ENCODE measurements around the gene TMEM43. TPM values are rescaled to one million over a fixed set of nuclear protein-coding genes. Genes with fewer than 3 reads are reported as not detected.

TMEM43 gene
- total RNA-seq, 1 experiment from 2014 or later, result 36.7 TPM

- H4K8ac ChIP-seq (replicated peaks; ENCODE audit: insufficient read length, low read depth, low read length), result no peak overlapping the region
- no peak overlapping the region for H3K9ac ChIP-seq (ENCODE audit: extremely low read depth, insufficient read length, low read length)
- no peak overlapping the region for H2BK20ac ChIP-seq (ENCODE audit: low read depth, low read length, poor library complexity, severe bottlenecking)
- no peak overlapping the region for H3K27ac ChIP-seq (ENCODE audit: insufficient read length, low read depth, low read length)
- no peak overlapping the region for H4K5ac ChIP-seq (ENCODE audit: insufficient read length, low read depth, low read length)
- no peak overlapping the region for H2BK120ac ChIP-seq (ENCODE audit: low read depth, low read length, poor library complexity, severe bottlenecking)
- H4K20me1 ChIP-seq (ENCODE audit: control insufficient read depth, insufficient read depth, insufficient read length), result no peaks in the 10 kb centered on the region
- H2AFZ ChIP-seq (ENCODE audit: low read length), result no peak overlapping the region
- no peaks in the 10 kb centered on the region for H3K27me3 ChIP-seq (ENCODE audit: insufficient read depth, low read length)
- TF ChIP-seq, protein P1, sequence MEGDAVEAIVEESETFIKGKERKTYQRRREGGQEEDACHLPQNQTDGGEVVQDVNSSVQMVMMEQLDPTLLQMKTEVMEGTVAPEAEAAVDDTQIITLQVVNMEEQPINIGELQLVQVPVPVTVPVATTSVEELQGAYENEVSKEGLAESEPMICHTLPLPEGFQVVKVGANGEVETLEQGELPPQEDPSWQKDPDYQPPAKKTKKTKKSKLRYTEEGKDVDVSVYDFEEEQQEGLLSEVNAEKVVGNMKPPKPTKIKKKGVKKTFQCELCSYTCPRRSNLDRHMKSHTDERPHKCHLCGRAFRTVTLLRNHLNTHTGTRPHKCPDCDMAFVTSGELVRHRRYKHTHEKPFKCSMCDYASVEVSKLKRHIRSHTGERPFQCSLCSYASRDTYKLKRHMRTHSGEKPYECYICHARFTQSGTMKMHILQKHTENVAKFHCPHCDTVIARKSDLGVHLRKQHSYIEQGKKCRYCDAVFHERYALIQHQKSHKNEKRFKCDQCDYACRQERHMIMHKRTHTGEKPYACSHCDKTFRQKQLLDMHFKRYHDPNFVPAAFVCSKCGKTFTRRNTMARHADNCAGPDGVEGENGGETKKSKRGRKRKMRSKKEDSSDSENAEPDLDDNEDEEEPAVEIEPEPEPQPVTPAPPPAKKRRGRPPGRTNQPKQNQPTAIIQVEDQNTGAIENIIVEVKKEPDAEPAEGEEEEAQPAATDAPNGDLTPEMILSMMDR (conservative IDR thresholded peaks at IDR 0.05), result no peak
- H2BK5ac ChIP-seq (ENCODE audit: insufficient read length, low read length), result no peak overlapping the region
- no peak overlapping the region for H3K23ac ChIP-seq (ENCODE audit: insufficient read length, low read depth, low read length)
- Mint-ChIP-seq H3K36me3 (ENCODE audit: insufficient read depth in 1 of 3, low read depth in 3 of 3) (peaks cover 72 to 100% (median 98%) of the 10 kb centered on the region in 3 experiments), H3K27ac (no peak overlapping the region), H3K27me3 (ENCODE audit: low read depth) (no peaks in the 10 kb centered on the region), H3K4me3 (no peak overlapping the region), H3K4me1 (no peaks in the 10 kb centered on the region), H3K9me3 (peaks cover 5 to 16% of the 10 kb centered on the region in 2 experiments; a peak in 4 of 5 replicates)
- H3K79me1 ChIP-seq (ENCODE audit: insufficient read depth, low read depth, low read length, poor library complexity, severe bottlenecking), result no peaks in the 10 kb centered on the region
- whole genome bisulfite sequencing (ENCODE audit: extremely low coverage, insufficient read length, low lambda C conversion rate), result no CpG with 5 or more reads among the region's 2 CpGs
- H2BK12ac ChIP-seq (ENCODE audit: insufficient read length, low read depth, low read length), result no peak overlapping the region
- H4K91ac ChIP-seq (ENCODE audit: insufficient read length, low read depth, low read length), result no peak overlapping the region
- DNase-seq, result no peak
- no peaks in the 10 kb centered on the region for H3K4me1 ChIP-seq (ENCODE audit: insufficient read depth, low read length)
- no peaks in the 10 kb centered on the region for H3K9me3 ChIP-seq (ENCODE audit: control insufficient read depth, low read depth, low read length)
- no peak overlapping the region for H3K4me2 ChIP-seq (ENCODE audit: insufficient read depth, insufficient read length, low read length)
- H3T11ph ChIP-seq (ENCODE audit: low read length), result no peak overlapping the region
- no peak overlapping the region for H2BK15ac ChIP-seq (ENCODE audit: low read depth, low read length)
- H3K4ac ChIP-seq (ENCODE audit: low read depth, low read length), result no peak overlapping the region
- H3K18ac ChIP-seq (ENCODE audit: insufficient read length, low read depth, low read length), result no peak overlapping the region
- no peaks in the 10 kb centered on the region for H3K23me2 ChIP-seq (ENCODE audit: insufficient read length, low read depth, low read length, poor library complexity, severe bottlenecking)
- no peak overlapping the region for H2AK5ac ChIP-seq (ENCODE audit: insufficient read length, low read length)
- no peak overlapping the region for H3K56ac ChIP-seq (ENCODE audit: insufficient read length, low read depth, low read length)
- no peak overlapping the region for H3K14ac ChIP-seq (ENCODE audit: insufficient read depth, low read length)
- H3K79me2 ChIP-seq (ENCODE audit: insufficient read depth, low read length), result no peaks in the 10 kb centered on the region
These were observed 37.3 kb downstream of the TMEM43 start for GRCh38 chr3:14162178-14162577.
